GM12865 (cell line): ENCODE data around the gene TNFAIP8L2.

Experiments used
- DNase-seq: peaks from one replicate; pipeline ENCODE4 v3.0.0; 2010; ENCODE audit warnings: low read depth
- H3K4me3 ChIP-seq: 2 replicates; pipeline ENCODE4 v1.5.1; 2011; ENCODE audit warnings: mild to moderate bottlenecking, low read depth, low read length, control low read depth
- TF ChIP-seq, protein P1 (sequence below): IDR thresholded peaks from 2 replicates; pipeline ENCODE4 v1.5.1; 2011; ENCODE audit warnings: low read length, control low read depth, low read depth, inconsistent platforms; ENCODE audit not compliant: insufficient read depth; ENCODE audit errors: missing control alignments

The TNFAIP8L2 gene

DNA sequence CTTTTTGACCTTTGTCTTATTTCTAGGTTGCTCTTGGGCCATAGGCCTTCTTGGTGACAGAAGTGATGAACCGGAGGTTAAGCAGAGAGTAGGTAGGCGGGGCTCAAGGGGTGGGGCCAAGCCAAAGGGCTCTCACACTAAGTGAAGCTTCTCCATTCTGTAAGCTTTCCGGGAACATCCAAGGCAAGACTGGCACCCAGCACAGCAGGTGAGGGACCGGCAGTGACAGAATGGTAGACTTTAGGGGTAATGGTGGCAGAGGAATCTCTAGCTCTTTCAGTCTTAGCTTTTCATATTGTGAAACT, at the start of gene TNFAIP8L2:
TNFAIP8L2 (plus strand) TSS at position 135 of the 305 bp plus-strand sequence. CDS start 2,049 bp downstream, outside the sequence.
- DNase-seq, result peak; percentile 82
- H3K4me3 ChIP-seq, result peak within 1 kb of the TSS; percentile 79

DNA sequence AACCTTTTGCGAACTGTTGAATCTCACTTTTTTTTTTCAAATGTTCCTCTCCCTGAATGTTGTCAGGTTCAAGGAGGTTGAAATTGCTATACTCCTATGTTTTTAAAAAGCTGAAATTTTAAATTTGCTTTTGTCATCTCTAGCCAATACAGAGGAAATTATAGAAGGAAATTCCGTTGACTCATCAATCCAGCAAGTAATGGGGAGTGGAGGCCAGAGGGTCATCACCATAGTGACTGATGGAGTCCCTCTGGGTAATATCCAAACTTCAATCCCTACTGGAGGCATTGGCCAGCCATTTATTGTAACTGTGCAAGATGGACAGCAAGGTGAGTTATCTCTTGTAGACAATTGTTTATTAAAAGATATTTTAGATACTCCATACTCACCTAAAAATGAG, 49.6 kb upstream of the TNFAIP8L2 start:
- no peak overlapping the region for H3K4me3 ChIP-seq
- TF ChIP-seq, protein P1, sequence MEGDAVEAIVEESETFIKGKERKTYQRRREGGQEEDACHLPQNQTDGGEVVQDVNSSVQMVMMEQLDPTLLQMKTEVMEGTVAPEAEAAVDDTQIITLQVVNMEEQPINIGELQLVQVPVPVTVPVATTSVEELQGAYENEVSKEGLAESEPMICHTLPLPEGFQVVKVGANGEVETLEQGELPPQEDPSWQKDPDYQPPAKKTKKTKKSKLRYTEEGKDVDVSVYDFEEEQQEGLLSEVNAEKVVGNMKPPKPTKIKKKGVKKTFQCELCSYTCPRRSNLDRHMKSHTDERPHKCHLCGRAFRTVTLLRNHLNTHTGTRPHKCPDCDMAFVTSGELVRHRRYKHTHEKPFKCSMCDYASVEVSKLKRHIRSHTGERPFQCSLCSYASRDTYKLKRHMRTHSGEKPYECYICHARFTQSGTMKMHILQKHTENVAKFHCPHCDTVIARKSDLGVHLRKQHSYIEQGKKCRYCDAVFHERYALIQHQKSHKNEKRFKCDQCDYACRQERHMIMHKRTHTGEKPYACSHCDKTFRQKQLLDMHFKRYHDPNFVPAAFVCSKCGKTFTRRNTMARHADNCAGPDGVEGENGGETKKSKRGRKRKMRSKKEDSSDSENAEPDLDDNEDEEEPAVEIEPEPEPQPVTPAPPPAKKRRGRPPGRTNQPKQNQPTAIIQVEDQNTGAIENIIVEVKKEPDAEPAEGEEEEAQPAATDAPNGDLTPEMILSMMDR, result no peak
- no peak for DNase-seq

More for the DNA sequence above, at the start of gene TNFAIP8L2:
- TF ChIP-seq, protein P1, result no peak

DNA sequence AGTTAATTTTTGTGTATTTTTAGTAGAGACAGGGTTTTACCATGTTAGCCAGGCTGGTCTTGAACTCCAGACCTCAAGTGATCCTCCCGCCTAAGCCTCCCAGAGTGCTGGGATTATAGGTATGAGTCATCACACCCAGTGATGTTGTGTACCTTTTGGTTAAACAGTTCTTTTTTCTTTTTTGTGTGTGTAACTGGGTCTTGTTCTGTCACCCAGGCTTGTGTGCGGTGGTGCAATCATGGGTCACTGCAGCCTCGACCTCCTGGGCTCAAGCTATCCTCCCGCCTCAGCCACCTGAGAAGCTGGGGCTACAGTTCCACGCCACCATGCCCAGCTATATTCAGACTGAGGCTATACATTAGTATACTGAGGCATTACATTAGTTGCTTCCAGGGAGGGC, 48.1 kb upstream of the TNFAIP8L2 start:
- no peak overlapping the region for H3K4me3 ChIP-seq
- no peak for DNase-seq
- TF ChIP-seq, protein P1, result no peak

DNA sequence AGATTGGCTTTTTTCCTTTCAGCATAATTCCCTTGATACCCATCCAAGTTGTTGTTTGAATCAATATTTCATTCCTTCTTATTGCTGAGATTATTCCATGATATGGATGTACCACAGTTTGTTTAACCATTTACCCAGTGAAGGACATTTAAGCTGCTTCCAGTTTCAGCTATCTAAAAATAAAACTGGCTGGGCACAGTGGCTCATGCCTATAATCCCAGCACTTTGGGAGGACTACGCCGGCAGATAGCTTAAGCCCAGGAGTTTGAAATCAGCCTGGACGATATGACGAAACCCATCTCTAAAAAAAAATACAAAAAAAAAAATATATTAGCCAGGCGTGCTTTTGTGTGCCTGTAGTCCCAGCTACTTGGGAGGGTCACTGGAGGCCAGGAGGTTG, 42.6 kb upstream of the TNFAIP8L2 start:
- no peak overlapping the region for H3K4me3 ChIP-seq
- TF ChIP-seq, protein P1, result no peak
- DNase-seq, result no peak

DNA sequence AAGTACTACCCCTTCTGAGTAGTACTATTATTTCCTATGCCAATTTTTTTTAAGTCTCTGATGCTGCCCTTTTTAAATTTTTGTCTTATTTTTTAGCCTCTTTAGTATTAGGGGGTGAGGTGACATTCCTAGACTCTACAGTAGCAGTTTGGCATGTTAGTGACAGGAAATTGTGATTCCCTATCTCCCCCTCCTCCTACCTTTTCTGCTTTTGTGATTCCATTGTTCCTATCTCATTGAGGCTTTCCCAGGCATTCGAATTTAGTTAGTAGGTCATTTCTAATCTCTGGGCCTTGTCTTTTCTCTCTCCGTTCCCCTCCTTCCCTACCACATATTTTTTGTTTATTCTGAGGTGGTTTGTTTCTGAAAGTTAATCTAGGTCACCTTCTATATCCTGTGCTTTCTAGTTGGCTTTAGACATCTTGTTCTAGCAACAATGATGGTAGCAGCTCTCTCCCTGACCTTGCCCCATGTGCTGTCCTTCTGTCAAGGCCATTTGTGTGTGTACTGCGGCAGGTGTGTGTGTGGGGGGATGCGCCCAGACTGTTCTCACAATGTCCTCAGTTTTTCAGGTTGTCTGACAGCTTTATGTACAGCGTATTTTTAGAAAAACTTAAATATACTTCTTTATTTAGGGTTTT, 31.6 kb upstream of the TNFAIP8L2 start:
- no peak for DNase-seq
- no peak overlapping the region for H3K4me3 ChIP-seq
- TF ChIP-seq, protein P1, result no peak

DNA sequence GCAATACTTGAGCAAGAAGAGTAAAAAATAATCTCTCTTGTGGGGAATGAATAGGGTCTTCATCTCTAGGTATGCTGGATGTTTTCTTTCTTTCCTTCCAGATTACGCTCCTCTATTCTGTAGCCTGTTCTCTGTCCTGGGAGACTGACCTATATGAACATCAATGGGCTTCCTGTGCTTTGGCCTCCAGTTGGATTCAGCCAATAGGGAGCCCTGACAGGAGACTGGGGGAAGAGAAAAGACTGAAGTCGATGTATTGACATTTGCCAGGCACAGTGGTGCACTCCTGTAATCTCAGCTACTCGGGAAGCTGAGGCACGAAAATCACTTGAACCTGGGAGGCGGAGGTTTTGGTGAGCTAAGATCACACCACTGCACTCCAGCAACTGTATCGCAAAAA, 27.6 kb upstream of the TNFAIP8L2 start:
- H3K4me3 ChIP-seq, result no peak overlapping the region
- no peak for DNase-seq
- TF ChIP-seq, protein P1, result no peak

DNA sequence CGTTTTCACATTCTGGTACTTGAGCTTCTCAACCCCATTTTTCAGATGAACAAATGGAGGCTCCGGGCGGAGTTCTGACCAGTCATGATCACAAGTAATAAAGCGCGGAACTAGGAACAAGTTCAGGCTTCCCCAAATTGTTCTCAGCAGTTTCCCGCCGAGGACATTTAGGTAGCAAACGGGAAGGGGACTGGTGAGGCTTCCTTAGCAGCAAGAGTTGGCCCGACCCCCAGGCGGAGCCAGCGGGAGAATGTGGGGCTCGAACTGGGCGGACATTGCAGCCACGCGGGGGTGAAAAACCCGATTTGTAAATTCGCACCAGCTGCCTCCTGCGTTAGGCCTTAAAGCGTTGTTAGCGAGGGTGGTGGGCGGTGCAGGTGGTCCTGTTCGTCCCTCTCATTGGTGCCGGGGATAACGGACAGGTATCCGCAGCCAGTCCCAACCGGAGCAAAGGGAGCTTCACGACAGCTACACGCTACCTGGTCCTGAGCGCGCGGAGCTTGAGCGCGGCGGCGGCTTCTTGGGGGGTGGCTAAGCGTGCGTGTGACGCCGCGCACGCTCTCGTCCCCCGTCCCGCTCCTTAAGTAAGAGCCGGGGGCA, 25.4 kb upstream of the TNFAIP8L2 start:
- TF ChIP-seq, protein P1, result no peak
- H3K4me3 ChIP-seq, result peak overlapping the region; percentile 44
- peak; percentile 90 for DNase-seq
